GM23338 (cell line): Measurements from ENCODE around the gene MTA3. TPM values are rescaled to one million over a fixed set of nuclear protein-coding genes. Genes with fewer than 3 reads are reported as not detected.

Experiments used
- ATAC-seq: fragments of 200-7000 bp; cut with Tn5 transposase; 3 replicates; pipeline ENCODE4 v1.9.1; 2020
- DNase-seq: peaks from one replicate; pipeline ENCODE4 v3.0.0-alpha.2; 2015; ENCODE audit warnings: low spot score
- H2AFZ ChIP-seq: fragments of 200-600 bp; sonication (generic); 2 replicates; pipeline ENCODE4 v1.8.0; 2016; ENCODE audit warnings: antibody characterized with exemption, mild to moderate bottlenecking, moderate library complexity
- H3F3A ChIP-seq: fragments of 200-600 bp; sonication (generic); replicated peaks from 2 replicates; pipeline ENCODE4 v1.8.0; 2017; ENCODE audit warnings: antibody characterized with exemption, mixed run types, low read depth
- H3K27ac ChIP-seq: fragments of 200-600 bp; sonication (generic); 2 replicates; pipeline ENCODE4 v1.6.1; 2016; ENCODE audit warnings: low read depth
- H3K27me3 ChIP-seq: fragments of 200-600 bp; sonication (generic); 2 replicates; pipeline ENCODE4 v1.8.0; 2016; ENCODE audit warnings: mild to moderate bottlenecking, mixed run types, moderate library complexity; ENCODE audit not compliant: insufficient read depth
- H3K36me3 ChIP-seq: fragments of 200-600 bp; sonication (generic); 2 replicates; pipeline ENCODE4 v1.8.0; 2016; ENCODE audit warnings: mild to moderate bottlenecking; ENCODE audit not compliant: insufficient read depth
- H3K4me1 ChIP-seq: fragments of 200-600 bp; sonication (generic); 2 replicates; pipeline ENCODE4 v1.8.0; 2016; ENCODE audit warnings: mild to moderate bottlenecking, moderate library complexity; ENCODE audit not compliant: insufficient read depth
- H3K4me2 ChIP-seq: fragments of 200-600 bp; sonication (generic); 2 replicates; pipeline ENCODE4 v1.7.1; 2017; ENCODE audit warnings: mixed run types
- H3K4me3 ChIP-seq: fragments of 200-600 bp; sonication (generic); 2 replicates; pipeline ENCODE4 v1.6.1; 2016; ENCODE audit warnings: mixed run types
- H3K79me2 ChIP-seq: fragments of 200-600 bp; sonication (generic); replicated peaks from 2 replicates; pipeline ENCODE4 v1.8.0; 2017; ENCODE audit warnings: mild to moderate bottlenecking; ENCODE audit not compliant: insufficient read depth
- H3K9me2 ChIP-seq: fragments of 200-600 bp; sonication (generic); 2 replicates; pipeline ENCODE4 v1.8.0; 2017; ENCODE audit not compliant: insufficient read depth
- H4K20me1 ChIP-seq: fragments of 200-600 bp; sonication (generic); replicated peaks from 2 replicates; pipeline ENCODE4 v1.8.0; 2017; ENCODE audit warnings: mild to moderate bottlenecking; ENCODE audit not compliant: insufficient read depth
- H3K27ac Mint-ChIP-seq: 2 replicates; pipeline ENCODE4 v1.8.0; 2020; ENCODE audit warnings: inconsistent platforms, mild to moderate bottlenecking, moderate library complexity, mixed read lengths
- H3K27me3 Mint-ChIP-seq: 3 replicates; pipeline ENCODE4 v1.8.0; 2022; ENCODE audit warnings: low read depth, mild to moderate bottlenecking, moderate library complexity, mixed read lengths, inconsistent platforms; ENCODE audit not compliant: insufficient read depth, poor library complexity
- H3K36me3 Mint-ChIP-seq: 3 replicates; pipeline ENCODE4 v1.8.0; 2021; ENCODE audit warnings: low read depth, mild to moderate bottlenecking, inconsistent platforms, moderate library complexity, mixed read lengths
- H3K4me1 Mint-ChIP-seq: 3 replicates; pipeline ENCODE4 v1.8.0; 2020; ENCODE audit warnings: mild to moderate bottlenecking, inconsistent platforms, mixed read lengths
- H3K4me3 Mint-ChIP-seq: 3 replicates; pipeline ENCODE4 v1.8.0; 2021; ENCODE audit warnings: moderate library complexity, mild to moderate bottlenecking, inconsistent platforms, mixed read lengths
- H3K9me3 Mint-ChIP-seq: 3 replicates; pipeline ENCODE4 v1.8.0; 2020; ENCODE audit warnings: moderate library complexity, mild to moderate bottlenecking, inconsistent platforms, mixed read lengths
- EZH2phosphoT487 ChIP-seq: fragments of 200-600 bp; sonication (generic); IDR thresholded peaks from one replicate; pipeline ENCODE4 v1.8.1; 2018; ENCODE audit warnings: antibody characterized with exemption; ENCODE audit not compliant: unreplicated experiment
- NANOG ChIP-seq: IDR thresholded peaks from 2 replicates; pipeline ENCODE4 v1.6.1; 2016; ENCODE audit warnings: antibody characterized with exemption, borderline replicate concordance
- POLR2AphosphoS5 ChIP-seq: IDR thresholded peaks from 2 replicates; pipeline ENCODE4 v1.6.1; 2016; ENCODE audit warnings: antibody characterized with exemption, low read depth
- STAT1 ChIP-seq: IDR thresholded peaks from one replicate; pipeline ENCODE4 v1.6.1; 2016; ENCODE audit warnings: antibody characterized with exemption; ENCODE audit not compliant: unreplicated experiment
- ZNF114 ChIP-seq: fragments of 250-450 bp; sonication (Bioruptor Pico); IDR thresholded peaks from 2 replicates; pipeline ENCODE4 v1.5.0; 2020; ENCODE audit warnings: mild to moderate bottlenecking, moderate library complexity
- ZNF331 ChIP-seq: fragments of 250-450 bp; sonication (Bioruptor Pico); IDR thresholded peaks from 2 replicates; pipeline ENCODE4 v1.5.0; 2020; ENCODE audit warnings: low read depth, mild to moderate bottlenecking, moderate library complexity
- polyA plus RNA-seq: library from polyadenylated mRNA; unstranded; fragments of >200 nt; fragmentation: Nextera tagmentation; extraction: Ambion mirVana; gene quantifications from 2 replicates; pipeline ENCODE4 v1.2.1, GENCODE V29; 2016
- total RNA-seq: library from RNA; depleted of rRNA; stranded (reverse); fragments of >200 nt; shearing (Covaris generic); gene quantifications from 2 replicates; pipeline ENCODE4 v1.2.3, GENCODE V29; 2014
- TF ChIP-seq, protein P1 (sequence below): IDR thresholded peaks from 2 replicates; pipeline ENCODE4 v1.6.1; 2016; ENCODE audit warnings: antibody characterized with exemption
- TF ChIP-seq, protein P2 (sequence below): IDR thresholded peaks from one replicate; pipeline ENCODE4 v1.6.1; 2018; ENCODE audit warnings: antibody characterized with exemption; ENCODE audit not compliant: unreplicated experiment

Gene MTA3
- total and polyA plus RNA-seq, 2 experiments from 2014 or later: 162 to 208 TPM

DNA sequence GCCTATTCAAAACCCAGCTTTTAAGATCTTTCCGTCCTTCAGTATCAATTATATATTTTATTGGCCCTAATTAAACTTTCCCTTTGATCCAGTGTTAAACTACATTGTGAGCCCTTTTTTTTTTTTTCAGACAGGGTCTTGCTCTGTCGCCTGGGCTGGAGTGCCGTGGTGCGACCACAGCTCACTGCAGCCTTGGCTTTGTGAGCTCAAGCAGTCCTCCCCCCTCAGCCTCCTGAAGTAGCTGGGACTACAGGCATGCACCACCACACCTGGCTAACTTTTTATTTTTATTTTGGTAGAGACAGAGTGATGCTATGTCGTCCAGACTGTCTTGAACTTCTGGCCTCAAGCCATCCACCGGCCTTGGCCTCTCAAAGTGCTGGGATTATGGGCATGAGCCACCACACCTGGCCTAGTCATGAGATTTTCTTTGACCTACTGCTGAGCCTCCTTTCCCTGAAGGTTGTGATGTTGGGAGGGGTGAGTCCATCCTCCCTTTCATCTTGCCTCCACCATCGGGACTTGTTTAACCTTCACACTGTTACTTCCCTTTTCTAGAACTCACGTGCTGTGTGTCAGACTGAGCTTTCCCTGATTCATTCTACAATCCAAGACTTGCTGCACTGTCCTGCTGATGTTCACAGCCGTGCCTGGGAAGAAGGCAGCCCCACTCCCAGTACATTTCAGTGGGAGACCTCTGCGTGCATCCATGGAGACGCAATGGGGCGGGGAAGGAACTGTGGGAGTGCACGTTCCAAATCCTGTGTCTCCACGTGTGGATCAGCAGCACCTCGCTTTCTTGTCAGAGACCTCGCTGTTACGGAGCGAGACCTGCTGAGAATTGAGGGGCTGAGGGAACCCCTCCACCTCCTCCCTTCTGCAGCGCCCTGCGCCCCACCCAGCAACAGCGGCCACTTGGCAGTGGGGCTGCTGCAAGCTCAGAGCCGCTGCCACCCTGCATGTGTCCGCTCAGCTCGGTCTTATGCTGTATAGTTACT is 184.7 kb downstream of the MTA3 start:
- Histone ChIP-seq H3F3A (no peaks in the 10 kb centered on the region), H2AFZ (no peak overlapping the region), H3K9me2 (no peaks in the 10 kb centered on the region), H3K27me3 (no peaks in the 10 kb centered on the region), H4K20me1 (no peaks in the 10 kb centered on the region), H3K27ac (no peak overlapping the region), H3K4me2 (no peak overlapping the region), H3K36me3 (no peaks in the 10 kb centered on the region), H3K4me1 (no peaks in the 10 kb centered on the region), H3K4me3 (no peak overlapping the region), H3K79me2 (no peaks in the 10 kb centered on the region)
- DNase-seq (no peak), ATAC-seq (no peak)
- Mint-ChIP-seq H3K4me1 (peaks cover 6% of the 10 kb centered on the region), H3K27ac (no peak overlapping the region), H3K9me3 (no peaks in the 10 kb centered on the region), H3K36me3 (no peaks in the 10 kb centered on the region), H3K4me3 (no peak overlapping the region), H3K27me3 (peaks cover 8% of the 10 kb centered on the region)
- TF ChIP-seq, protein P1, sequence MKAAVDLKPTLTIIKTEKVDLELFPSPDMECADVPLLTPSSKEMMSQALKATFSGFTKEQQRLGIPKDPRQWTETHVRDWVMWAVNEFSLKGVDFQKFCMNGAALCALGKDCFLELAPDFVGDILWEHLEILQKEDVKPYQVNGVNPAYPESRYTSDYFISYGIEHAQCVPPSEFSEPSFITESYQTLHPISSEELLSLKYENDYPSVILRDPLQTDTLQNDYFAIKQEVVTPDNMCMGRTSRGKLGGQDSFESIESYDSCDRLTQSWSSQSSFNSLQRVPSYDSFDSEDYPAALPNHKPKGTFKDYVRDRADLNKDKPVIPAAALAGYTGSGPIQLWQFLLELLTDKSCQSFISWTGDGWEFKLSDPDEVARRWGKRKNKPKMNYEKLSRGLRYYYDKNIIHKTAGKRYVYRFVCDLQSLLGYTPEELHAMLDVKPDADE: no peak
- no peak for TF ChIP-seq STAT1
- TF ChIP-seq ZNF114 (CRISPR knock-in tag): no peak
- TF ChIP-seq, protein P2, sequence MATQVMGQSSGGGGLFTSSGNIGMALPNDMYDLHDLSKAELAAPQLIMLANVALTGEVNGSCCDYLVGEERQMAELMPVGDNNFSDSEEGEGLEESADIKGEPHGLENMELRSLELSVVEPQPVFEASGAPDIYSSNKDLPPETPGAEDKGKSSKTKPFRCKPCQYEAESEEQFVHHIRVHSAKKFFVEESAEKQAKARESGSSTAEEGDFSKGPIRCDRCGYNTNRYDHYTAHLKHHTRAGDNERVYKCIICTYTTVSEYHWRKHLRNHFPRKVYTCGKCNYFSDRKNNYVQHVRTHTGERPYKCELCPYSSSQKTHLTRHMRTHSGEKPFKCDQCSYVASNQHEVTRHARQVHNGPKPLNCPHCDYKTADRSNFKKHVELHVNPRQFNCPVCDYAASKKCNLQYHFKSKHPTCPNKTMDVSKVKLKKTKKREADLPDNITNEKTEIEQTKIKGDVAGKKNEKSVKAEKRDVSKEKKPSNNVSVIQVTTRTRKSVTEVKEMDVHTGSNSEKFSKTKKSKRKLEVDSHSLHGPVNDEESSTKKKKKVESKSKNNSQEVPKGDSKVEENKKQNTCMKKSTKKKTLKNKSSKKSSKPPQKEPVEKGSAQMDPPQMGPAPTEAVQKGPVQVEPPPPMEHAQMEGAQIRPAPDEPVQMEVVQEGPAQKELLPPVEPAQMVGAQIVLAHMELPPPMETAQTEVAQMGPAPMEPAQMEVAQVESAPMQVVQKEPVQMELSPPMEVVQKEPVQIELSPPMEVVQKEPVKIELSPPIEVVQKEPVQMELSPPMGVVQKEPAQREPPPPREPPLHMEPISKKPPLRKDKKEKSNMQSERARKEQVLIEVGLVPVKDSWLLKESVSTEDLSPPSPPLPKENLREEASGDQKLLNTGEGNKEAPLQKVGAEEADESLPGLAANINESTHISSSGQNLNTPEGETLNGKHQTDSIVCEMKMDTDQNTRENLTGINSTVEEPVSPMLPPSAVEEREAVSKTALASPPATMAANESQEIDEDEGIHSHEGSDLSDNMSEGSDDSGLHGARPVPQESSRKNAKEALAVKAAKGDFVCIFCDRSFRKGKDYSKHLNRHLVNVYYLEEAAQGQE: no peak
- TF ChIP-seq POLR2AphosphoS5: no peak

DNA sequence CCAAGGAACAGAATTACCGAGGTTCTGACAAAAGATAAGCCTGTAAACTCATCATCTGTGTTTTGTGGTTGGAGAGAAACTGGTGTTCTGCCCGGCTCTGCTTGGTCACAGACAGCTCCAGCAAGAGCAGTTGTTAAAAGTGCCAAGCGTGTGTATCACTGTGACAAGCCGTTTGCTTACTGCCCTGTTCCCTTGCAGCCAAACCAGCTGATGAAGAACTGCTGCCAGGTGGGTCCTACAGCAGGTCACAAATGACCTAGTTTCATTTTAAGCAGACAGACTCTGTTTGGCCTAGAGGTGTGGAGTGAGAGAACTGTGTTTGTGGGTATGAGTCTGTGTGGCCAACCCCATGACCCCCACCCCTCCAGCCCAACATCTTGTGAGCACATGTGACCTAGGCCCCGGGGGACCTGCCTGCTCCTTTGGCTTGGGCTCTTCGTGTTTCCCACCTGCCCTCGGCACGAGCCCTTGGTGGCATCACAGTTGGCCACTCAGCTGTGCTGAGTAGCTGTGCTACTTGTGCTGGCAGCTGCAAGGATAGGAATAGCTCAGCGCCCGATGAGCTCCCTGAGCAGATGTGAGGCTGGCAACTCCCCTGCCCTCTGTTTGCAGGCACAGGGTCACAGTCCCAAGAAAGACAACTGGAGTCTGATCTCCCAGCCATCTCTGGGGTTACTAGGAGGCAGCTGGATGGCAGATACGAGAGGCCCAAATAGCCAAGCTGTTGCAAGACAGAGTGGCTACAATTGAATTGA is 185.8 kb downstream of the MTA3 start:
- Histone ChIP-seq H3K27ac (no peak overlapping the region), H3K4me2 (no peak overlapping the region), H3F3A (no peaks in the 10 kb centered on the region), H3K36me3 (no peaks in the 10 kb centered on the region), H3K9me2 (no peaks in the 10 kb centered on the region), H3K27me3 (no peaks in the 10 kb centered on the region), H4K20me1 (no peaks in the 10 kb centered on the region), H3K79me2 (no peaks in the 10 kb centered on the region), H2AFZ (no peak overlapping the region), H3K4me3 (no peak overlapping the region), H3K4me1 (0 out of 2 replicates have a peak, but pooled peaks cover 6% of the 10 kb centered on the region)
- peaks cover 8% of the 10 kb centered on the region for H3K27me3 Mint-ChIP-seq
- peaks cover 13% of the 10 kb centered on the region for H3K4me1 Mint-ChIP-seq
- H3K27ac Mint-ChIP-seq: no peak overlapping the region
- DNase-seq (no peak), ATAC-seq (no peak)
- H3K4me3 Mint-ChIP-seq: no peak overlapping the region
- no peaks in the 10 kb centered on the region for H3K9me3 Mint-ChIP-seq
- no peaks in the 10 kb centered on the region; the same call in 2 of the 3 replicates for H3K36me3 Mint-ChIP-seq
- TF ChIP-seq ZNF331 (CRISPR knock-in tag) (no peak), NANOG (no peak), EZH2phosphoT487 (no peak)
- TF ChIP-seq, protein P2: no peak
- TF ChIP-seq, protein P1: no peak
